GM23338 (cell line): Measurements from ENCODE around the gene KRTAP3-2. TPM values are rescaled to one million over a fixed set of nuclear protein-coding genes. Genes with fewer than 3 reads are reported as not detected.

ENCODE experiments used
- ATAC-seq: fragments of 200-7000 bp; cut with Tn5 transposase; 3 replicates; pipeline ENCODE4 v1.9.1; 2020
- DNase-seq: peaks from one replicate; pipeline ENCODE4 v3.0.0-alpha.2; 2015; ENCODE audit warnings: low spot score
- H2AFZ ChIP-seq: fragments of 200-600 bp; sonication (generic); 2 replicates; pipeline ENCODE4 v1.8.0; 2016; ENCODE audit warnings: antibody characterized with exemption, mild to moderate bottlenecking, moderate library complexity
- H3F3A ChIP-seq: fragments of 200-600 bp; sonication (generic); replicated peaks from 2 replicates; pipeline ENCODE4 v1.8.0; 2017; ENCODE audit warnings: antibody characterized with exemption, mixed run types, low read depth
- H3K27ac ChIP-seq: fragments of 200-600 bp; sonication (generic); 2 replicates; pipeline ENCODE4 v1.6.1; 2016; ENCODE audit warnings: low read depth
- H3K27me3 ChIP-seq: fragments of 200-600 bp; sonication (generic); 2 replicates; pipeline ENCODE4 v1.8.0; 2016; ENCODE audit warnings: mild to moderate bottlenecking, mixed run types, moderate library complexity; ENCODE audit not compliant: insufficient read depth
- H3K36me3 ChIP-seq: fragments of 200-600 bp; sonication (generic); 2 replicates; pipeline ENCODE4 v1.8.0; 2016; ENCODE audit warnings: mild to moderate bottlenecking; ENCODE audit not compliant: insufficient read depth
- H3K4me1 ChIP-seq: fragments of 200-600 bp; sonication (generic); 2 replicates; pipeline ENCODE4 v1.8.0; 2016; ENCODE audit warnings: mild to moderate bottlenecking, moderate library complexity; ENCODE audit not compliant: insufficient read depth
- H3K4me2 ChIP-seq: fragments of 200-600 bp; sonication (generic); 2 replicates; pipeline ENCODE4 v1.7.1; 2017; ENCODE audit warnings: mixed run types
- H3K4me3 ChIP-seq: fragments of 200-600 bp; sonication (generic); 2 replicates; pipeline ENCODE4 v1.6.1; 2016; ENCODE audit warnings: mixed run types
- H3K79me2 ChIP-seq: fragments of 200-600 bp; sonication (generic); replicated peaks from 2 replicates; pipeline ENCODE4 v1.8.0; 2017; ENCODE audit warnings: mild to moderate bottlenecking; ENCODE audit not compliant: insufficient read depth
- H3K9me2 ChIP-seq: fragments of 200-600 bp; sonication (generic); 2 replicates; pipeline ENCODE4 v1.8.0; 2017; ENCODE audit not compliant: insufficient read depth
- H4K20me1 ChIP-seq: fragments of 200-600 bp; sonication (generic); replicated peaks from 2 replicates; pipeline ENCODE4 v1.8.0; 2017; ENCODE audit warnings: mild to moderate bottlenecking; ENCODE audit not compliant: insufficient read depth
- H3K27ac Mint-ChIP-seq: 2 replicates; pipeline ENCODE4 v1.8.0; 2020; ENCODE audit warnings: inconsistent platforms, mild to moderate bottlenecking, moderate library complexity, mixed read lengths
- H3K27me3 Mint-ChIP-seq: 3 replicates; pipeline ENCODE4 v1.8.0; 2022; ENCODE audit warnings: low read depth, mild to moderate bottlenecking, moderate library complexity, mixed read lengths, inconsistent platforms; ENCODE audit not compliant: insufficient read depth, poor library complexity
- H3K36me3 Mint-ChIP-seq: 3 replicates; pipeline ENCODE4 v1.8.0; 2021; ENCODE audit warnings: low read depth, mild to moderate bottlenecking, inconsistent platforms, moderate library complexity, mixed read lengths
- H3K4me1 Mint-ChIP-seq: 3 replicates; pipeline ENCODE4 v1.8.0; 2020; ENCODE audit warnings: mild to moderate bottlenecking, inconsistent platforms, mixed read lengths
- H3K4me3 Mint-ChIP-seq: 3 replicates; pipeline ENCODE4 v1.8.0; 2021; ENCODE audit warnings: moderate library complexity, mild to moderate bottlenecking, inconsistent platforms, mixed read lengths
- H3K9me3 Mint-ChIP-seq: 3 replicates; pipeline ENCODE4 v1.8.0; 2020; ENCODE audit warnings: moderate library complexity, mild to moderate bottlenecking, inconsistent platforms, mixed read lengths
- CTCF ChIP-seq, 2 experiments: fragments of 200-600 bp in 1 of 2; sonication (generic) in 1 of 2; conservative IDR thresholded peaks; 2 replicates each; pipeline versions ENCODE4 v1.5.1 to v1.6.1; 2016 to 2017; ENCODE audit warnings: antibody characterized with exemption in 2 of 2, low read depth in 2 of 2, mild to moderate bottlenecking in 2 of 2, moderate library complexity in 1 of 2
- ETS1 ChIP-seq: IDR thresholded peaks from 2 replicates; pipeline ENCODE4 v1.6.1; 2016; ENCODE audit warnings: antibody characterized with exemption
- EZH2phosphoT487 ChIP-seq: fragments of 200-600 bp; sonication (generic); IDR thresholded peaks from one replicate; pipeline ENCODE4 v1.8.1; 2018; ENCODE audit warnings: antibody characterized with exemption; ENCODE audit not compliant: unreplicated experiment
- JUNB ChIP-seq: IDR thresholded peaks from one replicate; pipeline ENCODE4 v1.6.1; 2016; ENCODE audit warnings: antibody characterized with exemption; ENCODE audit not compliant: unreplicated experiment
- NANOG ChIP-seq: IDR thresholded peaks from 2 replicates; pipeline ENCODE4 v1.6.1; 2016; ENCODE audit warnings: antibody characterized with exemption, borderline replicate concordance
- STAT1 ChIP-seq: IDR thresholded peaks from one replicate; pipeline ENCODE4 v1.6.1; 2016; ENCODE audit warnings: antibody characterized with exemption; ENCODE audit not compliant: unreplicated experiment
- ZNF114 ChIP-seq: fragments of 250-450 bp; sonication (Bioruptor Pico); IDR thresholded peaks from 2 replicates; pipeline ENCODE4 v1.5.0; 2020; ENCODE audit warnings: mild to moderate bottlenecking, moderate library complexity
- ZNF462 ChIP-seq: fragments of 250-450 bp; sonication (Bioruptor Pico); IDR thresholded peaks from 2 replicates; pipeline ENCODE4 v1.5.0; 2020; ENCODE audit warnings: mild to moderate bottlenecking, moderate library complexity
- polyA plus RNA-seq: library from polyadenylated mRNA; unstranded; fragments of >200 nt; fragmentation: Nextera tagmentation; extraction: Ambion mirVana; gene quantifications from 2 replicates; pipeline ENCODE4 v1.2.1, GENCODE V29; 2016
- total RNA-seq: library from RNA; depleted of rRNA; stranded (reverse); fragments of >200 nt; shearing (Covaris generic); gene quantifications from 2 replicates; pipeline ENCODE4 v1.2.3, GENCODE V29; 2014

The KRTAP3-2 gene
- total and polyA plus RNA-seq, 2 experiments from 2014 or later: not detected

GRCh38 chr17:40993084-40993483 lies 6.6 kb downstream of the KRTAP3-2 start:
- no peak overlapping the region for H3K27ac ChIP-seq
- no peak for ATAC-seq
- no peak for TF ChIP-seq ETS1
- no peak for TF ChIP-seq JUNB
- no peak for TF ChIP-seq EZH2phosphoT487
- TF ChIP-seq ZNF462 (CRISPR knock-in tag): no peak
- no peak for TF ChIP-seq NANOG

GRCh38 chr17:40992666-40993065 lies 7.0 kb downstream of the KRTAP3-2 start:
- Mint-ChIP-seq H3K9me3 (no peaks in the 10 kb centered on the region), H3K4me1 (peaks cover 4% of the 10 kb centered on the region; the same call in 2 of the 3 replicates), H3K27me3 (no peaks in the 10 kb centered on the region), H3K4me3 (no peak overlapping the region), H3K36me3 (no peaks in the 10 kb centered on the region), H3K27ac (no peak overlapping the region)
- H3K9me2 ChIP-seq: 0 out of 2 replicates have a peak, but pooled peaks cover 4% of the 10 kb centered on the region
- H4K20me1 ChIP-seq: no peaks in the 10 kb centered on the region
- no peak overlapping the region for H3K4me2 ChIP-seq
- no peaks in the 10 kb centered on the region for H3F3A ChIP-seq
- ATAC-seq: no peak
- H3K4me3 ChIP-seq: no peak overlapping the region
- no peak overlapping the region for H2AFZ ChIP-seq
- no peaks in the 10 kb centered on the region for H3K36me3 ChIP-seq
- H3K27me3 ChIP-seq: no peaks in the 10 kb centered on the region
- H3K79me2 ChIP-seq: no peaks in the 10 kb centered on the region
- no peak overlapping the region for H3K27ac ChIP-seq
- no peaks in the 10 kb centered on the region for H3K4me1 ChIP-seq
- TF ChIP-seq STAT1 (no peak), CTCF (conservative IDR thresholded peaks at IDR 0.05; ENCODE audit: low read depth in 2 of 2) (no peak), ZNF114 (no peak)
- DNase-seq: no peak

More at GRCh38 chr17:40993084-40993483, 6.6 kb downstream of the KRTAP3-2 start:
- Mint-ChIP-seq H3K4me3 (no peak overlapping the region), H3K9me3 (no peaks in the 10 kb centered on the region), H3K36me3 (no peaks in the 10 kb centered on the region), H3K27ac (no peak overlapping the region), H3K27me3 (no peaks in the 10 kb centered on the region), H3K4me1 (peaks cover 4% of the 10 kb centered on the region; the same call in 2 of the 3 replicates)
- H3F3A ChIP-seq: no peaks in the 10 kb centered on the region
- no peaks in the 10 kb centered on the region for H3K27me3 ChIP-seq
- no peak overlapping the region for H2AFZ ChIP-seq
- no peak for DNase-seq
- H3K36me3 ChIP-seq: no peaks in the 10 kb centered on the region
- no peaks in the 10 kb centered on the region for H4K20me1 ChIP-seq
- H3K4me1 ChIP-seq: no peaks in the 10 kb centered on the region
- no peaks in the 10 kb centered on the region for H3K79me2 ChIP-seq
- no peak overlapping the region for H3K4me2 ChIP-seq
- H3K9me2 ChIP-seq: 0 out of 2 replicates have a peak, but pooled peaks cover 4% of the 10 kb centered on the region
- no peak overlapping the region for H3K4me3 ChIP-seq
